Colon (tissue), 2 donors: ENCODE results near the gene CHRM2.

Source experiments
- FAIRE-seq: peaks from 2 replicates; lab custom pipeline; 2012; peaks lifted over from hg19 to GRCh38; lab: Jason Lieb, UNC
- donor health status: control.
- donor health status: control.

CHRM2 gene

GRCh38 chr7:136958016-136958415 lies 89.6 kb downstream of the CHRM2 start:
- no peak for FAIRE-seq

DNA sequence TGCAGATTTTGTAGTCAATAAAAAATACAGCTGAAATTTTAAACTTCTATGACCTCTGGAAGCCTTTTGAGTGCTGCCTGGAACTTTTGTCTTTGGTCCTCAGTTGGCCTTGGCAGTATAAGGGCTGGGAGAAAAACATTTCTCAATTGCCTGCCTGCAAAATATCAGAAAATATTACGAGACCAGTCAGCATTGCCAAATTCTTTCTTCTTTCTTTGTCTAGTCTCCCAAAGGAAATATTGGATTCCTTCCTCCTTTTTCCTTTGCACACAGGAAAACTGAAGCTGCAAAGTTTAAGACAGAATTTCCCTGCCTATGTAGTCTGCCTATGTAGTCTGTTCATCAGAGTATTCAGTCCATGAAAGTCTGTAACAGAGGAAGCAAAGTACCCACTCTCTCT lies 95.9 kb downstream of the CHRM2 start:
- FAIRE-seq: no peak

- no peak for FAIRE-seq
These were observed 98.4 kb downstream of the CHRM2 start for GRCh38 chr7:136966825-136967224.

GRCh38 chr7:136969761-136970160 lies 101.3 kb downstream of the CHRM2 start:
- no peak for FAIRE-seq

GRCh38 chr7:136971776-136972175 lies 103.3 kb downstream of the CHRM2 start:
- FAIRE-seq: no peak

DNA sequence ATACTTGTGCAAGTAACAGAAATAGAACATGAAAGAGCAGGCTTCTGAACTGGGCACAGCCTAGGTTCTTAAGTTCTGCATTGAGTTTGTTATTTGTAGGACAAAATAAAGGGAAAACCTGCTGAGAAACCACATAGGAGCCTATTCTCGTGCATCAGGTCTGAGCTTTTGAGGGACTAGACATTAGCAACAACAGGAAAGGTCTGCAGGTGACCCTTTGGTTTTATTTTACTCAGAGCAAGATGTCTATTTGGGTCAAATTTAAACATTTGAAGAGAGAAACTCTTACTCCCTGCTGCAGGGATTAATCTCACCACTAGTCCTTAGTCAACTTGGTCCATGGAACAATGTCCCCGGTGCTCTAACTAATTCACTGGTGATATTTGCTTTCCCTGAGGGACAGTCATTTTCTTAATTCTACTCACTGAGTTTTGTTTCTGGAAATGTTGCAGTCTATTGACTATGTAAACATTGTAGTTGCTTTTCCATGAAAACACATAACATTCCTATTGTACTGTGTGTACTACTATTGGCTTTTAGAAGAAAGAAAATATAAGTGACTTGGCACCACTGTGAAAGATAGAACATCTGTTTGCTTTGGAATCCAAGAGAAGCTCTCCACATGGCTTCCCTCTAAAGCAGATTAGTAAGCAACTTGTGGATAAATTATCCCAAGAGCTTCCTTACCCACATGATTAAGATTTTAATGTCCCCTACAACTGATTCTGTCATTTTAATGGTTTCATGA lies 108.2 kb downstream of the CHRM2 start:
- FAIRE-seq: no peak

GRCh38 chr7:136993377-136993776 lies 124.9 kb downstream of the CHRM2 start:
- no peak for FAIRE-seq

- FAIRE-seq: no peak
These were observed 129.3 kb downstream of the CHRM2 start for GRCh38 chr7:136997735-136998134.

GRCh38 chr7:136998495-136998894 lies 130.0 kb downstream of the CHRM2 start:
- no peak for FAIRE-seq

- no peak for FAIRE-seq
These were observed 132.2 kb downstream of the CHRM2 start for GRCh38 chr7:137000621-137001020.

GRCh38 chr7:137001041-137001440 lies 132.6 kb downstream of the CHRM2 start:
- FAIRE-seq: no peak

- no peak for FAIRE-seq
These were observed 133.0 kb downstream of the CHRM2 start for GRCh38 chr7:137001478-137001877.

- no peak for FAIRE-seq
These were observed 134.6 kb downstream of the CHRM2 start for GRCh38 chr7:137003086-137003485.

GRCh38 chr7:137003566-137003965 lies 135.1 kb downstream of the CHRM2 start:
- no peak for FAIRE-seq

DNA sequence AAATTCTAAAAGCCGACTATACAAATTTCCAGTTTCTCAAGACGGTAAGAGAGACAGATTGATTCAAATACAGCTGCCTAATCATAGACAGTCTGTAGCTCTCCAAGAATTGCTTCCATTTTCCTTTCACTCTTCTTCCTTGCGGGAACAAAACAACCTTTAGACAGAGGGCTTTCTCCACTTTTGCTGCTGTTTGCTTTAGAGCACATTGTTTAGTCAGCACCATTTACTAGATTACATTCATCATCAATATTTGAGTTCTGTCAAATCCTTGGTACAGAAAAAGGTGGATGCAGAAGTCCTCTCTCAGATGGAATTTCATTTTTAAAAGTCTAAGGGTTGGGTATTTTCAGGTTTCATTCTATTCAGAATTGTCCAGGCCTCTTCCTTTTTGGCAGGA lies 137.4 kb downstream of the CHRM2 start:
- FAIRE-seq: no peak

- no peak for FAIRE-seq
These were observed 137.8 kb downstream of the CHRM2 start for GRCh38 chr7:137006293-137006692.

DNA sequence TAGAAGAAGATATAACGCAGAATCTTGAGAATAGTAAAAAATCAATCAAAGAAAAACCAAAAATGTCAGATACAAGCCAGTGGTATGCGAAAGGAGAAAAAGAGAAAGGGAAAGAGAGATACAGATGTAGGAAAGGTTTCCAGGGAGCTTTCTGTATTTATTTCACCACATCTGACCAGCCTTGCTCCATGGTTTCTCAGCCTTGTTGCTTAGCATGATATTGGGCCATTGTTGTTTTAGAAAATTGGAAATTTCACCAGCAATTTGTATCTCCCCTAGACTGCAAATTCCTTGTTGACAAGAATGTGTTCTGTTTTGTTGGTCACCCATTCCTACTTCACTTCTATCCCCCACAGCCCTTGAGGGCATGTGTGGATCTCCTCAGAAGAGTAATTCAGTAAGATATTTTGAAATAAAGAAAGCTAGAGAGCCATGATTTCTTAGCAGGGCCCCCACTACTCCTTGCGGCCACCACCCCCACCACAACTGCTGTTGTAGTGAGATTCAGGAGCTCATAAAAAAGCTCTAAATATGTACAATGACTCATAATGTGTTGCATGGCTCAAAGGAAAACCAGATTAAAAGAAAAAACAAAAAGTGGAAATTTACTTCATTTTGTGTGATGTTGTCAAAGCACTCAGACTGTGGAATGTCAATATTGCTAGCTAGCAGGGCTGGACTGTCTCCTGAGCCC lies 138.7 kb downstream of the CHRM2 start:
- FAIRE-seq: no peak

GRCh38 chr7:137009404-137009803 lies 141.0 kb downstream of the CHRM2 start:
- FAIRE-seq: no peak

DNA sequence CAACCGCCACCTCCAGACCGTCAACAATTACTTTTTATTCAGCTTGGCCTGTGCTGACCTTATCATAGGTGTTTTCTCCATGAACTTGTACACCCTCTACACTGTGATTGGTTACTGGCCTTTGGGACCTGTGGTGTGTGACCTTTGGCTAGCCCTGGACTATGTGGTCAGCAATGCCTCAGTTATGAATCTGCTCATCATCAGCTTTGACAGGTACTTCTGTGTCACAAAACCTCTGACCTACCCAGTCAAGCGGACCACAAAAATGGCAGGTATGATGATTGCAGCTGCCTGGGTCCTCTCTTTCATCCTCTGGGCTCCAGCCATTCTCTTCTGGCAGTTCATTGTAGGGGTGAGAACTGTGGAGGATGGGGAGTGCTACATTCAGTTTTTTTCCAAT lies 146.6 kb downstream of the CHRM2 start:
- FAIRE-seq: no peak

GRCh38 chr7:137017221-137017620 lies 148.8 kb downstream of the CHRM2 start:
- no peak for FAIRE-seq

- no peak for FAIRE-seq
These were observed 150.0 kb downstream of the CHRM2 start for GRCh38 chr7:137018468-137018867.

DNA sequence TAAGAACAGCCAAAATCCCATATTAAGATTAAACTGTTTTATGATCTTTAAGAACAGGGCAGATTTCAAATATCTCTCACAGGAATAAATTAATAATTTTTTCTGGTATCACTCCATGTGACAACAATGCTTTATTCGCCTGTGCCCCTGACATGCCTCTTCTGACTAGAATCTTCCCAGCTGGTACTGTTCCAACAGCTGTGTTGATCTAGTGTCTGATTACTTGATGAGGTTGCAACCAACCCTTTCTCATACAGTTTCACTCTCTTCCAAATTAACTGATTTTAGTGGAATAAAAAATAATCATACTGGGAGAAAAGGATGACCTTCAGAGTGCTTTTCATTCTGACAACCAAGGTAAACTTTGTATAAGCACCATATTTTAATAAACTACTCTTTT lies 151.9 kb downstream of the CHRM2 start:
- no peak for FAIRE-seq

GRCh38 chr7:137025469-137026175 lies 157.2 kb downstream of the CHRM2 start:
- no peak for FAIRE-seq
